Pancreas (tissue), 10 donors: ENCODE results near the gene CILP2. TPM values are rescaled to one million over a fixed set of nuclear protein-coding genes. Genes with fewer than 3 reads are reported as not detected.

Experiments
- ATAC-seq, 4 donors: fragments of 200-7000 bp; cut with Tn5 transposase; one replicate each; pipeline versions ENCODE4 v1.8.0 to v1.9.1; 2020; ENCODE audit warnings: mild to moderate bottlenecking in 4 of 4, moderate library complexity in 4 of 4
- DNase-seq, 6 donors: peaks; one replicate each; pipeline ENCODE4 v3.0.0-alpha.2; 2020
- FAIRE-seq: peaks from 2 replicates; lab custom pipeline; 2012; peaks lifted over from hg19 to GRCh38; lab: Jason Lieb, UNC
- H3K27ac ChIP-seq, 4 donors: fragments of 200-600 bp; sonication (generic); 1 replicate in 3 of 4; 2 replicates in 1 of 4; pipeline versions ENCODE4 v1.5.0 to v1.8.0; 2020
- H3K27me3 ChIP-seq, 4 donors: fragments of 200-600 bp; one replicate each; pipeline ENCODE4 v1.8.0; 2021
- H3K36me3 ChIP-seq, 3 donors: fragments of 200-600 bp; sonication (generic) in 1 of 3; one replicate each; pipeline versions ENCODE4 v1.5.0 to v1.8.0; 2020 to 2021
- H3K4me1 ChIP-seq, 3 donors: fragments of 200-600 bp; one replicate each; pipeline ENCODE4 v1.8.0; 2021
- H3K4me3 ChIP-seq, 4 donors: fragments of 200-600 bp; sonication (generic) in 2 of 4; one replicate each; pipeline versions ENCODE4 v1.5.0 to v1.8.0; 2020 to 2021
- H3K9me3 ChIP-seq, 4 donors: fragments of 200-600 bp; one replicate each; pipeline ENCODE4 v1.8.0; 2021
- CTCF ChIP-seq, 4 donors: fragments of 200-600 bp; sonication (generic) in 3 of 4; IDR thresholded peaks; one replicate each; pipeline versions ENCODE4 v1.5.0 to v1.8.0; 2021; ENCODE audit warnings: antibody characterized with exemption in 4 of 4
- WGBS, 2 donors: extraction: QIAGEN DNeasy Blood & Tissue Kit; methylation state at CpG; one replicate each; pipeline ENCODE4 v1.1.7; 2013; 5-methylcytosine and 5-hydroxymethylcytosine counted together
- intact Hi-C, 3 donors: fragments of 100-400 bp; cut with DNase I; formaldehyde crosslinking; loops; one replicate each; pipeline versions ENCODE4 v1.11.1 to v1.14.2; 2022
- polyA plus RNA-seq, 2 donors: library from polyadenylated mRNA; stranded (reverse); fragments of 200-250 nt; gene quantifications; one replicate each; pipeline ENCODE4 v1.2.3, GENCODE V29; 2013
- total RNA-seq, 6 donors: library from RNA; stranded (reverse); fragmentation: NEBNext Ultra II Directional in 4 of 6; extraction: Animal tissue kit (Norgen Biotek cat#: 25700) in 4 of 6; gene quantifications; one replicate each; pipeline versions ENCODE4 v1.2.1 to v1.2.4, GENCODE V29; 2021 to 2023
- donor health status: healthy with polysubstance abuse.
- donor health status: DM: no; HTN: no; CAD: no; lungs with moderate emphysema.
- donor health status: DM: no; HTN: no; CAD: no.
- donor health status: control.
- donor health status: control.
- donor health status: Bipolar disorder and iron deficiency.
- donor health status: DM: yes; HTN: yes; CAD: no.
- donor health status: DM: no; HTN: no; CAD: no.
- donor health status: DM: no; HTN: no; CAD: no.
- donor health status: DM: yes; HTN: yes; CAD: no.

CILP2 gene
- total and polyA plus RNA-seq, 8 donors, result 0.12 to 1.4 TPM; not detected in 6

GRCh38 chr19:19546751-19547162, 8.7 kb downstream of the CILP2 start:
- Histone ChIP-seq H3K4me3 (no peak overlapping the region), H3K27me3 (peaks cover 0 to 3% (median 0%) of the 10 kb centered on the region in 4 donors), H3K27ac (no peak overlapping the region), H3K36me3 (no peaks in the 10 kb centered on the region), H3K4me1 (no peaks in the 10 kb centered on the region), H3K9me3 (no peaks in the 10 kb centered on the region)
- peak in 1 of 6 donors; percentile 64 for DNase-seq
- no peak for TF ChIP-seq CTCF (IDR thresholded peaks at IDR 0.05)
- 48 to 52% methylated on average over 19 of the region's 19 CpGs for WGBS, 2 donors
- FAIRE-seq, result no peak
- no peak for ATAC-seq
- intact Hi-C loops, result loop anchor here in 2 of 3 donors (10.0 kb wide), 2 partner anchors 88 to 398 kb away; no protein-coding TSS in a partner anchor

DNA sequence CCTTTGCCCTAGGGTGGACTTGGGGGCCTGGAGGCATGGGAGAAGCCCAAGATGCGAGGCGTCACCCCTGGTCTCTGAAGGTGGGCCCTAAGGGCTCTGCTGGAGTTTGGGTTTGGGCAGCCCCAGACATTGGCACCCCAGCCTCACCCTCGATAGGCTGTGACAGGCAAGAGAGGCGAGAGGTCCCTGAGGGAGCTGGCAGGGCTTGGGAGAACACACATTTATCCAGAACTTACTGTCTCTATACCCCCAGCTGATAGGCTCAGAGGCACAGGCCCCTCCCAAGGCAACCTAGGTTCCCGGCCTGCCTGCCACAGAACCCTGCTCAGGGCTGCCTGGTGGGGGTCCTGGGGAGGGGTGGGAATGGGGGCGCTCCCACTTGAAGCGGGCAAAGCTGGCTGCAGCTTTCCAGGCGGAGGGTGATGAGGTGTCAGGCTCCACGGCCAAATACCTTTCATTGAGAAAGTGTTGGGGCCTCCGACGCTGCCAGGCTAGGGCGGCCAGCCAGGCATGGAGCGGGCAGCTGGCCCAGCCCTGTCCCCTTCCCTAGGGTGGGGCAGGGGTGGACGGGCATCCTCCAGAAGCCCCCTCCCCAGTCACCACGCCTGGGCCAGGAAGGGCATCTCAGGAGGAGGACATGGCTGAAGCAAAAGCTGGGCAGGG, 9.7 kb downstream of the CILP2 start:
- ATAC-seq, result no peak
- H3K27me3 ChIP-seq, result no peaks in the 10 kb centered on the region
- no peaks in the 10 kb centered on the region for H3K9me3 ChIP-seq
- H3K27ac ChIP-seq, result no peak overlapping the region
- TF ChIP-seq CTCF (IDR thresholded peaks at IDR 0.05), result no peak
- peak in 1 of 6 donors; percentile 43 for DNase-seq
- no peaks in the 10 kb centered on the region for H3K4me1 ChIP-seq
- no peak overlapping the region for H3K4me3 ChIP-seq
- WGBS, 2 donors, result 44 to 53% methylated on average over 14 to 15 of the region's 15 CpGs
- no peak for FAIRE-seq
- no peaks in the 10 kb centered on the region for H3K36me3 ChIP-seq
- intact Hi-C loops, result loop anchor here in 2 of 3 donors (10.0 kb wide), 2 partner anchors 87 to 397 kb away; no protein-coding TSS in a partner anchor

DNA sequence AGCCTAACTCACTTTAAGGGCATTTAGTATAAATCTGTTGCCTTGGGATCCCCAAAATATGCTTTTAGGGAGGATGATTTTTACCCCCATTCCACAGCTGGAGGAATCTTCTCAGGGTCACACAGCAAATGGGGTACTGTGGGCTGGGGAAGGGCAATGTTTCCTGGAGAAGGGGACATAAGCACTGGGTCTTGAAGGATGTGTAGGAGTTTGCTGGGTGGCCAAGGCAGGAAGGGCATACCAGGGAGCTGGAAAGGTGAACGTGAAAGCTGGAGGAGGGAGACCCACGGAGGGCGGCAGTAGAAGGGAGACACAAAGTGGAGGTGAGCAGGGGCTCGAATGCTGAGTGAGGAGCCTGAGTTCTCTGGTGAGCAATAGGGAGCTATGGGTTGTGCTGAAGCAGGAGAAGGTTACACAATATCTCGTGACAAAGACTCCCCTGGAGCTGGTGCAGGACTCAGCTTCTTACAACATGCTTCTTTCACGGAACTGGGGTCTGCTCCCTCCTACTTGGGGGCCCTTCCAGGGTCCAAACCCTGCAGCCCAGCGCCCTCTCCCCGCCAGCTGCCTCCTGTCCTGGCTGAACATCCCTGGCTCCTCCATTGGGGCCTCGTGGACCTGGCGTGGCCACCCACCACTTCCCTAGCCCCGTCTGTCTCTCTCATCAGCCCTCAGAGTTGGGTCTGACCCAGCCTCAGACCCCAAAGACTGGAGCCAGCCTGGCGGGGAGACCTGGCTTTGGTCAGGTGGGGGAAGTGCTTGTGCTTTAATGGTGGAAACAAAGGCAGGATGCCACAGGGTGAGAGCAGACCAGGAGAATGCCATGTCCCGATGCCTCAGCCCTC, 11.1 kb downstream of the CILP2 start:
- FAIRE-seq, result no peak
- no peaks in the 10 kb centered on the region for H3K27me3 ChIP-seq
- DNase-seq, result peak in 1 of 6 donors; percentile 24

DNA sequence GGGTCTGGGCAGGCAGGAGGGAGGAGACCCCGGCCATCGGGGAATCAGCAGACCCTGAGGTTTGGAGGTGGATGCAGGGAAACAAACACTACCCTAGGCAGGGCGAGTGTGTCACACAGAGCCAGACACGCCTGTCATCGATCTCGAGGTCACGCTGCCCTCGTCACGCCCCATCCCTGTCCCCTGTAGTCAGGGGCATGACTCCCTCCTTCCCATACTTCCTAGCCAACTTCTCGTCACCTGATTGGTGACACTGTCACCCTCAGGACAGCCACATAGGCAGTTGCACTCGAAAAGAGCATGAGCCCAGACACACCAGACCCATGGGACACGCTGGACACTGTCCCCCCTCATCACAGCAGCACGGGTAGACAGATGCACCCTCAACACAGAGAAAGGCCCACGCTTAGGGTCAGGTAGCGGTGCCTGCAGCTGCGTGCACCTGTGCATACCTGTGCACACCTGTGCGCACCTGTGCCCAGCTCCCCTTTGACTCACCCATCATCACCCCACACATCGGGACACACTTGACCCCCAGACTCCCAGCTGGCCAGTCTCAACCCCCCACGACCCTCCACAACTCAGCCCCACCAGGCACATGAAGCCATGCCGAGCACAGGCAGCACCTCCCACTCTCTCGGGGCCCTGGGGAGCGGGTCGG, 11.9 kb downstream of the CILP2 start:
- WGBS, 2 donors, result 39 to 44% methylated on average over 21 to 23 of the region's 23 CpGs
- no peaks in the 10 kb centered on the region for H3K27me3 ChIP-seq
- ATAC-seq, result no peak
- no peak for FAIRE-seq
- intact Hi-C loops, result loop anchor here in 2 of 3 donors (10.0 kb wide), 2 partner anchors 85 to 395 kb away; no protein-coding TSS in a partner anchor
- H3K9me3 ChIP-seq, result no peaks in the 10 kb centered on the region
- H3K4me3 ChIP-seq, result no peak overlapping the region
- H3K36me3 ChIP-seq, result no peaks in the 10 kb centered on the region
- H3K27ac ChIP-seq, result no peak overlapping the region
- no peak for TF ChIP-seq CTCF (IDR thresholded peaks at IDR 0.05)
- DNase-seq, result no peak
- no peaks in the 10 kb centered on the region for H3K4me1 ChIP-seq

More for the DNA sequence above, 11.1 kb downstream of the CILP2 start:
- WGBS, 2 donors, result 42 to 54% methylated on average over 13 of the region's 13 CpGs
- no peak overlapping the region for H3K27ac ChIP-seq
- H3K36me3 ChIP-seq, result no peaks in the 10 kb centered on the region
- H3K4me3 ChIP-seq, result no peak overlapping the region
- no peaks in the 10 kb centered on the region for H3K4me1 ChIP-seq
- TF ChIP-seq CTCF (IDR thresholded peaks at IDR 0.05), result no peak
- ATAC-seq, result no peak
- H3K9me3 ChIP-seq, result no peaks in the 10 kb centered on the region
- intact Hi-C loops, result loop anchor here in 2 of 3 donors (10.0 kb wide), 2 partner anchors 86 to 396 kb away; no protein-coding TSS in a partner anchor
